ENCODE results near the gene PRLHR.

The PRLHR gene

GRCh38 chr10:118563373-118563890, 32.0 kb downstream of the PRLHR start:
- no peak for DNase-seq (ENCODE audit: low spot score)

- no peak for DNase-seq (ENCODE audit: low spot score)
Observed at GRCh38 chr10:118562851-118563250, 32.6 kb downstream of the PRLHR start.

- no peak for DNase-seq (ENCODE audit: low spot score)
Observed at GRCh38 chr10:118557946-118558345, 37.5 kb downstream of the PRLHR start.

GRCh38 chr10:118551535-118552100, 43.8 kb downstream of the PRLHR start:
- DNase-seq (ENCODE audit: low spot score), result no peak

GRCh38 chr10:118547282-118547681, 48.2 kb downstream of the PRLHR start:
- DNase-seq (ENCODE audit: low spot score), result no peak

GRCh38 chr10:118546479-118546878, 49.0 kb downstream of the PRLHR start:
- DNase-seq (ENCODE audit: low spot score), result no peak

- DNase-seq (ENCODE audit: low spot score), result no peak
Observed at GRCh38 chr10:118545381-118545780, 50.1 kb downstream of the PRLHR start.

GRCh38 chr10:118544401-118544948, 51.0 kb downstream of the PRLHR start:
- DNase-seq (ENCODE audit: low spot score), result no peak

GRCh38 chr10:118543714-118544400, 51.6 kb downstream of the PRLHR start:
- no peak for DNase-seq (ENCODE audit: low spot score)

GRCh38 chr10:118542745-118543144, 52.7 kb downstream of the PRLHR start:
- no peak for DNase-seq (ENCODE audit: low spot score)

GRCh38 chr10:118542205-118542604, 53.2 kb downstream of the PRLHR start:
- no peak for DNase-seq (ENCODE audit: low spot score)

- no peak for DNase-seq (ENCODE audit: low spot score)
Observed at GRCh38 chr10:118541718-118542117, 53.7 kb downstream of the PRLHR start.

Data from hepatic stellate cell (primary cell).